ENCODE results near the gene CCR7. TPM values are rescaled to one million over a fixed set of nuclear protein-coding genes. Genes with fewer than 3 reads are reported as not detected.

The CCR7 gene
- polyA plus RNA-seq, 1 of the 3 experiments (the other 2 are of a cell fraction), result not detected

GRCh38 chr17:40613467-40614154 is 48.3 kb upstream of the CCR7 start:
- H3K27me3 ChIP-seq (ENCODE audit: insufficient read depth), result peaks cover 58% of the 10 kb centered on the region
- peaks cover 0 to 13% of the 10 kb centered on the region in 2 experiments; a peak in 1 of 4 replicates for H3K4me1 ChIP-seq (ENCODE audit: control insufficient read depth in 1 of 2, insufficient read depth in 2 of 2, low read depth in 1 of 2, low read length in 1 of 2)
- H3K79me2 ChIP-seq (ENCODE audit: insufficient read depth), result no peaks in the 10 kb centered on the region
- CTCF ChIA-PET, result interaction anchor here (1.0 to 1.7 kb wide), 2 partner anchors 9 to 178 kb away, joined by 3 to 4 read pairs; no protein-coding TSS in a partner anchor
- H3K4me3 ChIP-seq (ENCODE audit: low read depth in 2 of 2, low read length in 1 of 2), result no peak overlapping the region
- no peak overlapping the region for H3K27ac ChIP-seq (ENCODE audit: low read depth in 2 of 2, low read length in 1 of 2)
- H4K20me1 ChIP-seq (ENCODE audit: insufficient read depth), result no peaks in the 10 kb centered on the region
- DNase-seq, result no peak
- no peak overlapping the region for H2AFZ ChIP-seq (ENCODE audit: low read depth)
- H3F3A ChIP-seq (replicated peaks; ENCODE audit: insufficient read depth), result no peaks in the 10 kb centered on the region
- no peaks in the 10 kb centered on the region for H3K9me2 ChIP-seq
- POLR2A ChIA-PET, result no interaction called here
- no peaks in the 10 kb centered on the region for H3K36me3 ChIP-seq (replicated peaks in 1 of 2; ENCODE audit: control insufficient read depth in 1 of 2, insufficient read depth in 2 of 2, low read length in 1 of 2)
- TF ChIP-seq CHD2 (IDR thresholded peaks at IDR 0.05; ENCODE audit: low read length, partially characterized antibody) (no peak), EP300 (IDR thresholded peaks at IDR 0.05; ENCODE audit: borderline replicate concordance in 1 of 2, low read depth in 1 of 2, low read length in 1 of 2) (no peak), RAD21 (IDR thresholded peaks at IDR 0.05; ENCODE audit: low read length) (no peak), FOXM1 (IDR thresholded peaks at IDR 0.05; ENCODE audit: low read depth) (no peak), SMC3 (IDR thresholded peaks at IDR 0.05; ENCODE audit: low read depth, low read length) (no peak), ZBTB33 (IDR thresholded peaks at IDR 0.05; ENCODE audit: borderline replicate concordance, low read depth) (no peak), SIN3A (IDR thresholded peaks at IDR 0.05; ENCODE audit: borderline replicate concordance, low read depth, low read length) (no peak), REST (IDR thresholded peaks at IDR 0.05; ENCODE audit: low read depth, low read length) (no peak)
- no peak overlapping the region for H3K9ac ChIP-seq
- 67% methylated on average over 5 of the region's 5 CpGs for WGBS (ENCODE audit: low lambda C conversion rate)
- no peaks in the 10 kb centered on the region for H3K9me3 ChIP-seq
- H3K4me2 ChIP-seq, result no peak overlapping the region

- H3K27me3 ChIP-seq (ENCODE audit: insufficient read depth), result peaks cover 52% of the 10 kb centered on the region
- no peaks in the 10 kb centered on the region for H3K36me3 ChIP-seq (replicated peaks in 1 of 2; ENCODE audit: control insufficient read depth in 1 of 2, insufficient read depth in 2 of 2, low read length in 1 of 2)
- POLR2A ChIA-PET, result no interaction called here
- no peaks in the 10 kb centered on the region for H3F3A ChIP-seq (replicated peaks; ENCODE audit: insufficient read depth)
- no peaks in the 10 kb centered on the region for H4K20me1 ChIP-seq (ENCODE audit: insufficient read depth)
- no peak for DNase-seq
- H3K9me3 ChIP-seq, result no peaks in the 10 kb centered on the region
- H3K4me3 ChIP-seq (ENCODE audit: low read depth in 2 of 2, low read length in 1 of 2), result no peak overlapping the region; a peak in 1 of 4 replicates
- no peaks in the 10 kb centered on the region for H3K9me2 ChIP-seq
- H3K27ac ChIP-seq (ENCODE audit: low read depth in 2 of 2, low read length in 1 of 2), result no peak overlapping the region
- H3K79me2 ChIP-seq (ENCODE audit: insufficient read depth), result no peaks in the 10 kb centered on the region
- no peak overlapping the region for H2AFZ ChIP-seq (ENCODE audit: low read depth)
- CTCF ChIA-PET, result interaction anchor here (1.8 kb wide), 1 partner anchor 7 kb away, joined by 5 read pairs; no protein-coding TSS in a partner anchor
- H3K4me1 ChIP-seq (ENCODE audit: control insufficient read depth in 1 of 2, insufficient read depth in 2 of 2, low read depth in 1 of 2, low read length in 1 of 2), result peaks cover 0 to 10% of the 10 kb centered on the region in 2 experiments; a peak in 1 of 4 replicates
- H3K9ac ChIP-seq, result no peak overlapping the region
- no peak overlapping the region for H3K4me2 ChIP-seq
- 20% methylated on average over 11 of the region's 11 CpGs for WGBS (ENCODE audit: low lambda C conversion rate)
- TF ChIP-seq USF1 (IDR thresholded peaks at IDR 0.05; ENCODE audit: borderline replicate concordance, low read depth), result no peak
- no peak for TF ChIP-seq ZBTB33 (IDR thresholded peaks at IDR 0.05; ENCODE audit: borderline replicate concordance, low read depth)
- no peak for TF ChIP-seq SIN3A (IDR thresholded peaks at IDR 0.05; ENCODE audit: borderline replicate concordance, low read depth, low read length)
- TF ChIP-seq EP300 (IDR thresholded peaks at IDR 0.05; ENCODE audit: borderline replicate concordance in 1 of 2, low read depth in 1 of 2, low read length in 1 of 2), result no peak
- TF ChIP-seq USF2 (IDR thresholded peaks at IDR 0.05; ENCODE audit: borderline replicate concordance, low read depth, low read length), result no peak
- no peak for TF ChIP-seq POLR2AphosphoS5 (IDR thresholded peaks at IDR 0.05; ENCODE audit: low read depth, low read length)
- no peak for TF ChIP-seq MEF2A (IDR thresholded peaks at IDR 0.05; ENCODE audit: borderline replicate concordance, low read depth)
- no peak for TF ChIP-seq ELF1 (IDR thresholded peaks at IDR 0.05)
- no peak for TF ChIP-seq RFX5 (IDR thresholded peaks at IDR 0.05; ENCODE audit: low read length)
- no peak for TF ChIP-seq RCOR1 (IDR thresholded peaks at IDR 0.05; ENCODE audit: low read length)
These were observed 47.5 kb upstream of the CCR7 start for GRCh38 chr17:40612599-40613244.

All from SK-N-SH (cell line).